NK-92 (cell line): Measurements from ENCODE around the gene ENTR1.
"Not testable (repeated sequence)": the region's sequence is repeated elsewhere in the genome, so short reads cannot be mapped to it uniquely, and the experiment has no call there.

Experiments
- DNase-seq: peaks from one replicate; lab custom pipeline; 2025; ENCODE audit not compliant: unreplicated experiment; lab: John Stamatoyannopoulos, UW

ENTR1 gene

DNA sequence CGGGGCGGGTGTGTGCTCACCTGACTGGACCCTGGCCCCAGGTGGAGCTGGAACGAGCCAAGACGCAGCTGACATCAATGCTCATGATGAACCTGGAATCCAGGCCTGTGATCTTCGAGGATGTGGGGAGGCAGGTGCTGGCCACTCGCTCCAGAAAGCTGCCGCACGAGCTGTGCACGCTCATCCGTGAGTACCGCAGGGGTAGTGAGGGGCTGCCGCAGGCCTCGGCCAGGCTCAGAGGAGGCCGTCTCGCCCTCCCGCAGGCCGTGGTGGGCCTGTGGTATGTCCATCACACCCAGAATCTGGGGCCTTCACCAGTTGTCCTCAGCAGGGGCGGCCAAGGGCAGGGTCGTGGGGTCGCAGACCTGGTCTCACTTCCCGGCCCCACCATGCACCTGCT is 11.4 kb upstream of the ENTR1 start:
- DNase-seq: no peak

DNA sequence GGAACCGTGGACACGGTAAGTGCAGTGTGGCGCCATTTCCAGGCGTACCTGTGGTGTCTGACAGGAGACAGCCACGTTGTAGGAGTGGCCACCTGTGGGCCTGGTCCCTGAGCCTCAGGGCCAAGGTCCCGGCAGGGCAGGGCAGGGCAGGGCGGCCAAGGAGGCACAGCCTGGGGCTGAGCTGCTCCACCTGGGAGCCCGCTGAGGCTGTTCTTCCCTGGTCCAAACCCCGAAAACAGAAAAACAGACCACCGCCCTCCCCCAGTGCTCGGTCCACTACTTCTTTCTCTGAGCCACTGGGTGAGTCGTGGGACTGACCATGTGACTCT is 8.6 kb upstream of the ENTR1 start:
- no peak for DNase-seq

DNA sequence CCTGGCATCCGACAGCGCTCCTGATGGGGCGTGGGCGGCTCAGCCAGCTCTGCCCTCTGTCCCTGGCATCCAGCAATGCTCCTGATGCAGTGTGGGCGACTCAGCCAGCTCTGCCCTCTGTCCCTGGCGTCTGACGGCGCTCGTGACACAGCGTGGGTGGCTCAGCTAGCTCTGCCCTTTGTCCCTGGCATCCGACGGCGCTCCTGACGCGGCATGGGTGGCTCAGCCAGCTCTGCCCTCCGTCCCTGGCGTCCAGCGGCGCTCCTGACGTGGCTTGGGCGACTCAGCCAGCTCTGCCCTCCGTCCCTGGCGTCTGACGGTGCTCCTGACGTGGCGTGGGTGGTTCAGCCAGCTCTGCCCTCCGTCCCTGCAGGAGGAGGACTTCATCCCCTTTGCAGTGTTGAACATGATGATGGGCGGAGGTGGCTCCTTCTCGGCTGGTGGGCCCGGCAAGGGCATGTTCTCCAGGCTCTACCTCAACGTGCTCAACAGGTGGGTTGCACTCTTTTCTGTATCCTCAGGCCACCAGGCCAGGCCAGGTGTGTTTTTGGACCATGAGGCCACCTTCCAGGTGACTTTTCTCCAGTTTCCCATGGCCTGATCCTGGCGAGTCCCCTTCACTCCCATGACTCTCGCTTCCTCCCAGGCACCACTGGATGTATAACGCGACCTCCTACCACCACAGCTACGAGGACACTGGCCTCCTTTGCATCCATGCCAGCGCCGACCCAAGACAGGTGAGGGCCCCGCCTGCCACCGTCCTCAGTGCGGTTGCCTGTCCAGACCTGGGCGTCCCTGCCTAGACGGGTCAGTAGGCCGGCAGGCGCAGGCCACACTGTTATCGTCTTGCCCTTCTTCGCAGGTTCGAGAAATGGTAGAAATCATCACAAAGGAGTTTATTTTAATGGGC is 8.0 kb upstream of the ENTR1 start:
- DNase-seq: no peak

DNA sequence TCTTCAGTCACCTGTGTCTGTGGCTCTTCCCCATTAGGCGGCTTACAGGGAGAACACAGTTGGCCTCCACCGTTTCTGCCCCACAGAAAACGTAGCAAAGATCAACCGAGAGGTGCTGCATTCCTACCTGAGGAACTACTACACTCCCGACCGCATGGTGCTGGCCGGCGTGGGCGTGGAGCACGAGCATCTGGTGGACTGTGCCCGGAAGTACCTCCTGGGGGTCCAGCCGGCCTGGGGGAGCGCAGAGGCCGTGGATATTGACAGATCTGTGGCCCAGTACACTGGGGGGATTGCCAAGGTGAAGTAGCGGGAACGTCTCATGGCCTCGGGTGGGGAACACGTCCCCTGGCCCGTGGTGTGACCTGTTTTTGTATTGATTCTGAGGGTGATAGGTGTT is 6.5 kb upstream of the ENTR1 start:
- DNase-seq: no peak

DNA sequence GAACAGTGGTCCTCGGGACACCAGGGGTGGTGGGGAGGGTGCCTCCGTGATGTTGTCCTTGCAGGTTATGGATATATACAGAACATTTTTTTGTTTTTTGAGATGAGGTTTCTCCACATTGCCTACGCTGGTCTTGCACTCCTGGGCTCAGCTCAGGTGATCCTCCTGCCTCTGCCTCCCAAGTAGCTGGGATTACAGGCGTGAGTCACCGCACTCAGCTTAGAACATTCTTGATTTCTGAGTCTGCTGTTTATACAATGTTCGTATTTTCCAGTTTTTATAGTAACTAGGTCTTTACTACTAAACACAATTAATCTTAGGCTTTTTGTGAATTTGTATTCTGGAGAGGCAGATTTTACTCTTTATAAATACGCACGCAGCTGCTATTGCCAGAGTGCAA is 6.0 kb upstream of the ENTR1 start:
- no peak for DNase-seq

DNA sequence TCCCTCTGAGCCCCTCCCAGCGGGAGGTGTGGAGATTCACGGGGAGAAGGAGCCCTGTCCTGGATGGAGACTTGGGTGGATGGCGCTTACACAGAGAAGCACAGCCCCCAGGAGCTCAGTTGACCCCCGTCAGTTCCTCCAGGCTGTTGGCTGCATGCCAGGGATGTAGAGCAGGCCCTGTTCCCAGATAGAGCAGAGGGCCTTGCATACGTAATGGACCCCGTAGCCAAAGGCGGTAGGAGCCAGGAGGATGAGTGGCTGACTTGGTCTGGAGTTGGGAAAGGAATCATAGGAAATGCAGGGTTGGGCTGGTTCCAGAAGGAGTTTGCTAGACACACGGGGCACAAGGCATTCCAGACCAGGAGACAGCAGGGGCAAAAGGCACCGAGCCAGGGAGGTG is 2.5 kb upstream of the ENTR1 start:
- DNase-seq: no peak

DNA sequence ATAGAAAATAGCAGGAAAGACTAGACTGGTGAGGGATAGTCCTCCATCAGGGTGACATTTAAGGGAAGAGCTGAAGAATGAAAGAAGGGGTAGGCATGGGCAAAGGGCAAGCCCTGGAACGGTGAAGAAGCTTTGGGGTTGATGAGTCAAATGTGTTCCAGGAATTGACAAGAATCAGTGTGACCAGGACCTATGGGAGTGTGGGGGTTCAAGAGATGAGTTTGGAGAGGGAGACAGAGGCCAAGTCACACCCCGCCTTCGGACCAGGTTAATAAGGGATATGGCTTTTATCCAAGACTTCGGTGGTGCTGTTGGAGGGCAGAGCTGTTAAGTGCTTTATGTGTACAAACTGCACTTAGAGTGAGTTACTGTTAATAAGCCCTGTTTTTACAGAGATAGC is 964 bp upstream of the ENTR1 start:
- no peak for DNase-seq

DNA sequence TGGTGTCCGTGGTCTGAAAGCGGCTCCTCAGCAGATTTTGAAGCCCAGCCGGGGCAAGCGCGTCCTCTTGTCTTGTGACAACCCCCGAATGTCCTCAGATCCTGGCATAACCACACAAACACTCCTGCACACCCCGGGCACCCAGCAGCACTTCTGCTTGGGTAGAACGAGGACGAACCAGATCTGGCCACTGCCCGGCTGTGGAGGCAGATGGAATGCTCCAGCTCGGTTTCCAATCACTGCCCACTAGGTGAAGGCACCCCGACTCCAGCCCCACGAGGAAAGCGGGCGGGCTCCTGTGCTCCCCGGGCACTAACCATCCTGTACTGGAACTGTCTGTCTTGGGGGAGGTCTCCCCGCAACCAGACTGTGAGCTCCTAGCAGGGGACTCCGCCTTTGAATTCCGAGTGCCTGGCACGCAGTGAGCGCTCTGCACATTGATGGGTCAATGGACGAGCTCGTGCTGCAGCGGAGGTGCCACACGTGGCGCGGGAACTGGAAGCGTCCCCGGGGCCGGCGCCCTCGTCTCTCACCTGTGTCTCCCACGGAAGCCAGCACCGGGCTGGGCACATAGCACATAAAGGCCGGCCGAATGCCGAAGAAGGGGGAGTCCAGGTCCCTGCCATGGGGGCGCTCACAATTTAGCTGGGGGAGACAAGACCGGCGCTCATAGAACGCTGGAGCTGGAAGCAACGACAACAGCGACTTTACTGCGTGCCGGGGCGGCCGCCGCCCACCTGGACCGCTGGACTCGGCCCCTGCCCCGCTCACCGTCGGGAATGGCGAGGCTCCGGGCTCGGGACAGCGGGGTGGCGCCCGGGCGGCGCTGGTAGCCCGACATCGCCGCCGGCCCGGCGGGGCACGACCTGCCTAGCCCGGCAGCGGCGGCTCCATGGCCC is 608 bp downstream of the ENTR1 start:
- no peak for DNase-seq

DNA sequence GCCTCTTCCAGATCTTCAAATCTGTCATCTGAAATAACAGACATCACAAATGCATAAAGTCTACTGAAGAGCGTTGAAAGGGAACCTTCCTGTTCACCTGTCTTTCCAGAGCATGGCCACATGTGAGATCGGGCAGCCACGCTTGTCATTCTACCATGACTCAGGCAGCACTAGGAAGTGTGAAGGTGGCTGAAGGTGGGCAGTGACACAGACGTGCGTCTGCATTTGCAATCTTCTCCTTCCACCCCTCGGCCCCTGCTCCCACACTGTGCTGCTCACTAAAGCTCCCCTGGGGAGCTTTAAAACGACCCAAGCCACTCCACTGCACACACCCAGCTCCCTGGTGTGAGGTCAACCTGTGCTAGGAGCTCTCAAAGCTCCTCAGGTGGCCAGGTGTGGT is 2.5 kb downstream of the ENTR1 start:
- DNase-seq: no peak

DNA sequence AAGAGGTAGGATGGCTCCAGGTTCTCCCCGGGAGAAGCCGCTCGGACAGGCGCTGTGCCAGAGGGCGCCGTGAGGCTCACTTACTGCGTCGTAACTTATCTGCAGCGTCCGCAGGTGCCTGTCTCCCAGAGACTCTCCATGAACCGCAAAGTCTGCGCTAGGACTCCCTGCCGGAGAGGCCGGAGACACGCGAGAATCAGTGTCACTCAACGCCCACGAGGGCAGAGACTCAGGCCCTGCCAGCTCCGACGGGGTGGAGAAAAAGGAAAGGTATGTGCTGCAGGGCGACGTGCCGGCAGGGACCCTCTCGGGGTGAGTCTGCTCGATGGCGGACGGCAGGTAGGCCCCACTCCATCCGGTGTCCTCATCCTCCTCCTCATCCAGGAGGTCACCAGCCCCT is 3.4 kb downstream of the ENTR1 start:
- not testable (repeated sequence) for DNase-seq

DNA sequence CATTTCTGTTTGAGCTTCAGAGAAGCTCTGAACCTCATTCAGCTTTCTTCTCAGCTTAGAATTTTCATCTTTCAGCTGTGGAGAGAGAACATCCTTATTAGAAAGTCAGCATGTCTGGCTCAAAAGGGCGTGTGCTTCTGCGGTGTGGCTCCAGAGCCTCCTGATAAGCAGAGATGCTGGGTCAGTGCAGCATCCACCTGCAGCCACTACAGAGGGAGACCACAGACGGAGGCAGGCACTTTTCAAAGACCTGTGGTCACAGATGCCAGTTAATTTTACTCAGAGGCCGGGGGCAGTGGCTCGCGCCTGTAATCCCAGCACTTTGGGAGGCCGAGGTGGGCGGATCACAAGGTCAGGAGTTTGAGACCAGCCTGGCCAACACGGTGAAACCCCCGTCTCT is 4.5 kb downstream of the ENTR1 start:
- not testable (repeated sequence) for DNase-seq

DNA sequence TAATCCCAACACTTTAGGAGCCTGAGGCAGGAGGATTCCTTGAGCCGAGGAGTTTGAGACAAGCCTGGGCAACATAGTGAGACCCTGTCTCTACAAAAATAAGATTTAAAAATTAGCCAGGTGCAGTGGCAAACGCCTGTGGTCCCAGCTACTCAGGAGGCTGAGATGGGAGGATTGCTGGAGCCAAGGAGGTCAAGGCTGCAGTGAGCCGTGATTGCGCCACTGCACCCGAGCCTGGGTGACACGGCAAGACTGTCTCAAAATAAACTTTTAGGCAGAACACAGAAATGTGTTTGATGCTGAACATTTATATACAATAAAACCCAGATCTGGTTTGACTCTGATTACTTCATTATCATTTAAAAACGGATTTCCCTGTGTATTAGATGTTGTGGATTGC is 4.9 kb downstream of the ENTR1 start:
- DNase-seq: no peak

DNA sequence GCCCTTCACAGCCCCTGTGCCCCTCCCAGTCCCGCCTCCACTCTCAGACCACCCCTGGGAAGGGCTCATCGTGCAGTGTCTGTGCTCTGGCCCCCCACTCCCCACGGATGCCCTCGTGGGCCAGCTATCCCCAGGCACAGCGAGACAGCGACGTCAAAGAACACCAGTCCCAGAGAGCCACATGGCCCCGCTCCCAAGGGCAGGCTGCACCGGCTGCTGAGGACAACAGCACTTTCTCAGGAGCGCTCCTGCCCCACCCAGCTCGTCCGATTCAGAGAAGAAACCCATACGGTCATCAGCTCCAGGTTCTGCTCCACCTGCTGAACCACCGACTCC is 5.6 kb downstream of the ENTR1 start:
- no peak for DNase-seq

DNA sequence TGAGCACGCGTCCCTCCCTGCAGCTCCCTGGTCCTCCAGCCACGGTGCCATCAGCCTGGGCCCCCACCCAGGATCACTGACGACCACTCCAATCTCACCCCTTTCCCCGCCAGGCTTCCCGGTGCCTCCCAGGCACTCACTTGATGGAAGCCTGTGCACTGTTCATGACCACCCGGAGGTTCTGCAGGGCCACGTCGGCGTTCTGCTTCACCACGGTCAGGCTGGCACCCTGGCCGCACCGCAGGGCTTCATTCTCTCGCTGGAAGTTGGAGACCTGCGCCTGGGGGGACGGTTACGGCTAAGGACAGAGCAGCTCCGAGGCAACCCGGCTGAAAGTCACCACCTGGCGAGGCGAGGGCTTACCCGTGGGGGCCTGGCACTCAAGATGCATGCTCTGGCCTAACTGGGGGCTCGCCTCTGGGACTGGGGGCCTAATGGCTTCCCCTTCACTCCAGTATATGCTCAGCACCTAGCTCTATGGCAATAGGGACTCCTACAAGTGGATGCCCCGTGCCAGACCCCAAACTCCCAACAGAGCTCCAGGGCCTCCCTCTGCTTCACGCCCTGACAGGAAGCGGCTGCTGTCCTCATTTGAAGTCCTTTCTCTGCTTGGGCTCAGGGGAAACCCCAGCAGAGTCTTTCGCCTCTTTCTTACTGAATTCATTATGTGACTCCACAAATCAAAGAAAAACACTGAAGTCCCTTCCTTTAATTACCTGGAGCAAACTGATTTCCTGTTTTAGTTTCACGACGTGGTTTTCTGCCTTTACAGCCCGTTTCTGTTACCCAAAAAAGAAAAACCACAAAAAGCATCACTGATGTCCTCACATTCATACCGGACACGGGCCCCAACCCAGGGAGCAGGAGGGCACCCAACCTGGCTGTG is 6.3 kb downstream of the ENTR1 start:
- peak; percentile 43 for DNase-seq

DNA sequence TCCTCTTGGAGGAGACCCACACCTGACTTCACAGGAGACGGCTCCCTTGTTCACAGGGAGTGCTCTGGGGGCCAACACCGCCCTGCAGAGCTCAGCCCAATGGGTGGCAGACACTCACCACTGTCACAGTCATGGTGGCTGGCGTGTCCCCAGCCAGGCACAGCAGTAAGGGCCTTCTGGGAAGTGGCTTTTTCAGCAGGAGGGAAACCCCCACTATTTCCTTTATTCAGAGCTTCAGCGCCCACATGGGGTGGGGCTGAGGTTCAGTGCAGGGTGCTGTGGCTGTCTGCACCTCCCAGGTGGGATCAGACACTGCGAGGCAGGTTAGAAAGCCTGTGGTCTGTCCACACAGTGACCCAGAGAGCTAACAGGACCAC is 6.9 kb downstream of the ENTR1 start:
- no peak for DNase-seq

DNA sequence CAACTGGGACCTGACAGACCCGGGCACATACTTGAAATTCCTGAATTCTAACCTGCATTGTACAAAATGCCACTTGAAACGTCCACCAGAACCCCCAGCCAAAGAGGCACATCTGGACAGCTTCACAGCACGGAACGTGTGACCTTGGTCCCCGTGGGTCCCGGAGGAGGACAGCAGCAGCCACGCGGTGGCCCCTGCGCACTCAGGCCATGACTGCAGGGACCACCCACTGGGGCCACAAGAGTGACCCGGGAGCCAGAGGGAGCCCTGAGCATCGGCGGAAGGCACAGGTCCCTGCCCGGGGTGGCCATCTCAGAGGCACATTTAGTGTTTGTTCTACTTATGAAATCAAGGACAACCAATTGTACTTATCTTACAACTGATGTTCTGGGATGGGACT is 8.3 kb downstream of the ENTR1 start:
- no peak for DNase-seq

DNA sequence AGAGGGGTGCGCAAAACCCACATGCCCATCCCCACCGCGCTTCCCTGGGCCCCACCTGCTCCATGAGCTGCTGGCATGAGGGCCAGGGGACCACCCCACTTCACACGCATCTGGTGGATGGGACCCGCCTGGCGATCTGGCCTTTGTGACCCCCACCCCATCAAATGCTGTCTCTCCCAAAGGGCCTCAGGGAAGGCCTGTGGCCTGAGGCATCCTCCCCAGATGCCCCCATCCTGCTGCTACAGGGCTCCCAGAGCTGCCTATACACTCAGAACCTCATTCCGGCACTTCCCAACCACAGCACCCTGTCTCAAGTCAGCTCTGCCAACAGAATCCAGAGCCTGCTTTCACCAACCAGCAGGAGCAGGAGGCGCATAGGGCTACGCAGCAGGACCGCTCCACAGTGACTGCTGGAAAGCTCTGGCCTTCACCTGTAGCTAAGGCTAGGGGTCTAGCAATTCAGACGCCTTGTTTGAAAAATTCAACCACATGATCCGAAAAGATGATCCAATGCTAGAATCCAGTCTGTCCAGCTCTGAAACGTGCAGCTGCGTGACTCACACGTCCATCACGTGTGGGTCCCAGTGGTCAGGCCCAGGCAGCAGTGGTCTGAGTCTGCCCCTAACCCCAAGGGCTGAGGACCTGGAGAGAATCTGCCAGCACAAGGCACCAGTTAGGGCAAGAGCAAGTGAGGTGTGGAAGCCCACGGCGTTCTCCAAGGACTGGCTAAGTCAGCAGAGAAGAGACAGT is 9.1 kb downstream of the ENTR1 start:
- no peak for DNase-seq

DNA sequence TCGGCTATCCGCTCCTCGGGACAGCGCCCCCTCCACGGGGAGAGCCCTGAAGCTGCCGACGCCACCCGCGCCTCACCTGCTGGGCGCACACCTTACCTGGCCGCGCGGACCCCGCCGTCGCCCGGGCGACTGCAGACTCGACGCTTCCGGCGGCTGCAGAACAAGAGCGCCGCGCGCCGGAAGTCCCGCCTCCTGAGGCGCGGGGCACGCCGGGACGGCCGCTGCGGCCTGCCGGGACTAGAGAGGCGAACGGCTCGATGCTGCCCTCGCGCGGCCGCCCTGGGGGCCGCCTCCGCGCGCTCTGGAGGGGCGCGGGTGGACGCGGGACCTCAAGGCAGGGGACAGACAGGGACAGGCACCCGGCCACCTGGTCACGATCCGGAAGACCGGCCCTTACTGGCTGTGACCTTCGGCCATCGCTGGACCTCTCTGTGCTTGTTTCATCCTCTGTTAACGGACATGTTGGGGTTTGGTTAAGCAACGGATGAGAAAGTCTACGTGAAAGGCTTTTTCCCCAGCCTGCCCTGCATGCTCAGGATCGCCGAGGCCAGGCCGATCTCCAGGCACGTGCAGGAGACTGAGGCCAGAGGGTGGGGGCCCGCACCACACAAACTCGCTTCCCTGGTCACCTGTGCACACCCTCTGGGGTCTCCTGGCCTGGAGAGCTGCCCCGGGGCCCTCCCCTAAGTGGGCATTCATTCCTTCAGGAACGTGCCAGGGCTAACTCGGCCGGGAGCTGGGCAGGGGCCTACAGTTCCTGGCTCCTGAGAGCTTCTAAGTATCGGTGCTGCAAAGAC is 10.2 kb downstream of the ENTR1 start, which contains the start of gene SNAPC4:
Gene SNAPC4 (minus strand): TSS at position 133 of the 797 bp plus-strand sequence. CDS start 1,742 bp downstream, outside the sequence.
- DNase-seq: no peak

DNA sequence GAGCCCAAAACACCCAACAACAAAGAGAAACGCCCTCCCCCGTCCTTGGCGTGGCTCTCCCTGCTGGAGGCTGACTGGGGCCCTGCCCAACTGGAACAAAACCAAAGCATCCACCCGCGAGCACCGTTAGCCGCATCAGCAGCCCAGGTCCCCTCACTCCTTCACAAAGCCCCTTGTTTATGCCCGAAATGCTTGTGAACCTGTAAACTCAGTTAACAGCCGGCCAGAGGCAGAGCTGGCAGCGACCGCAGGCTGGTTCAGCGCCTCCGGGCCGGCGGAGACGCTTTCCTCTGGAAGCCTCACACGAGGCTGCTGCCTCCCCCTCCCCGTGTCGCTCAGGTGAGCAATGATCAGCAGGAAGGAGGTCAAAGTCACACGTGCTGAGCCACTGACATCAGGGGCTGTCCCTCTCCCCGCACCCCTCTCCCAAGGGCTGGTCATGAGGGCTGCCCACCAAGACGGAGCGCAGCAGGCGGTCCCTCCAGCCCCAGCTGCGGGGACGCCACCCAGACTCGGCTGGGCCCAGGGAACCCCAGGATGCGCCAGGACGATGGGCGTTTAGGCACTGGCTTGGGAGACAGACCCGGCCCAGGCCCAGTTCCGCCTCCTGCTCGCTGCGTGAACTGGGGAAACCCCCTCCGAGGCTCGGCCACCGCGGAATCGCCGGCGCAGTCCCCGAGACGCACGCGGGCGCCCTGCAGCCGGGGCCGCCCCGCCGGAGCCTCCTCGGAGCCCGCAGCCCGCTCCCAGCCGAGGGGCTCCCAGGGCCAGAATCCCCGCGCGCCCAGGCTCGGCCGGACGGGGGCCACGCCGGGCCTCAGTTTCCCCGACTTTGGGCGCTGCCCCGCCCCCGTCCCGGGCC is 11.0 kb downstream of the ENTR1 start:
- no peak for DNase-seq
